OCI-LY7 (cell line): ENCODE data around the gene TNFAIP8L1.

Experiments used
- CTCF ChIP-seq: fragments of 200-600 bp; sonication (generic); conservative IDR thresholded peaks from 2 replicates; pipeline ENCODE4 v1.5.1; 2014; ENCODE audit warnings: mild to moderate bottlenecking, antibody characterized with exemption, low read length, moderate library complexity, mixed read lengths
- EZH2phosphoT487 ChIP-seq: fragments of 200-600 bp; sonication (generic); IDR thresholded peaks from 2 replicates; pipeline ENCODE4 v1.6.1; 2018; ENCODE audit warnings: low read depth, borderline replicate concordance, mild to moderate bottlenecking, mixed run types, antibody characterized with exemption, low read length, moderate library complexity, mixed read lengths

- TF ChIP-seq CTCF = no peak
- no peak for TF ChIP-seq EZH2phosphoT487
Measured at GRCh38 chr19:4693078-4693350, 53.7 kb downstream of the TNFAIP8L1 start.
